Activated CD4-positive, alpha-beta T cell treated with anti-CD3 and anti-CD28 coated beads for 48 hours (primary cell): ENCODE measurements around the gene FAM83D.
"Not testable (repeated sequence)": the region's sequence is repeated elsewhere in the genome, so short reads cannot be mapped to it uniquely, and the experiment has no call there.

Experiments used
- DNase-seq: peaks from one replicate; pipeline ENCODE4 v3.0.0-alpha.2; 2020

The FAM83D gene

GRCh38 chr20:38970302-38970701 is 44.1 kb downstream of the FAM83D start:
- DNase-seq: no peak

- no peak for DNase-seq
These were observed 46.9 kb downstream of the FAM83D start for GRCh38 chr20:38973107-38973506.

- DNase-seq: no peak
These were observed 47.4 kb downstream of the FAM83D start for GRCh38 chr20:38973645-38974044.

GRCh38 chr20:38975539-38976120 is 49.4 kb downstream of the FAM83D start:
- DNase-seq: no peak

GRCh38 chr20:38979434-38979833 is 53.2 kb downstream of the FAM83D start:
- DNase-seq: no peak

- no peak for DNase-seq
These were observed 53.6 kb downstream of the FAM83D start for GRCh38 chr20:38979842-38980241.

GRCh38 chr20:38982291-38982690 is 56.1 kb downstream of the FAM83D start:
- no peak for DNase-seq

- DNase-seq: no peak
These were observed 58.8 kb downstream of the FAM83D start for GRCh38 chr20:38985060-38985459.

- DNase-seq: no peak
These were observed 59.5 kb downstream of the FAM83D start for GRCh38 chr20:38985603-38986170.

GRCh38 chr20:38986663-38987062 is 60.4 kb downstream of the FAM83D start:
- DNase-seq: no peak

- DNase-seq: no peak
These were observed 61.6 kb downstream of the FAM83D start for GRCh38 chr20:38987777-38988176.

GRCh38 chr20:38990728-38991127 is 64.5 kb downstream of the FAM83D start:
- DNase-seq: no peak

- DNase-seq: no peak
These were observed 65.8 kb downstream of the FAM83D start for GRCh38 chr20:38991814-38992704.

GRCh38 chr20:38995536-38996044 is 69.4 kb downstream of the FAM83D start:
- no peak for DNase-seq

- not testable (repeated sequence) for DNase-seq
These were observed 70.6 kb downstream of the FAM83D start for GRCh38 chr20:38996866-38997265.

- DNase-seq: peak; percentile 76
These were observed 71.4 kb downstream of the FAM83D start for GRCh38 chr20:38997622-38998021.

GRCh38 chr20:38999217-38999616 is 73.0 kb downstream of the FAM83D start:
- no peak for DNase-seq

- DNase-seq: no peak
These were observed 74.0 kb downstream of the FAM83D start for GRCh38 chr20:38999965-39000910.
